SK-N-SH (cell line): ENCODE data around the gene SMNDC1. TPM values are rescaled to one million over a fixed set of nuclear protein-coding genes. Genes with fewer than 3 reads are reported as not detected.
A peak's percentile ranks its signal among the peaks of the same experiment; 100 is the strongest.

Source experiments
- CTCF ChIA-PET: fragments of 300-600, 350-600 bp; formaldehyde crosslinking; extraction: SDS; loops from one replicate; lab custom pipeline; 2021; lab: Yijun Ruan, JAX
- POLR2A ChIA-PET: fragments of 350-600 bp; sonication (Branson Sonifier 250); formaldehyde crosslinking; extraction: SDS; loops from one replicate; lab custom pipeline; 2020; ENCODE audit warnings: antibody characterized with exemption, inconsistent platforms; lab: Yijun Ruan, JAX
- DNase-seq: peaks from one replicate; pipeline ENCODE4 v3.0.0; 2012
- H2AFZ ChIP-seq: fragments of 200-600 bp; sonication (generic); 2 replicates; pipeline ENCODE4 v1.8.1; 2016; ENCODE audit warnings: antibody characterized with exemption, mild to moderate bottlenecking, low read depth
- H3F3A ChIP-seq: fragments of 200-600 bp; sonication (generic); replicated peaks from 2 replicates; pipeline ENCODE3; 2016; ENCODE audit warnings: antibody characterized with exemption, mild to moderate bottlenecking; ENCODE audit not compliant: insufficient read depth
- H3K27ac ChIP-seq, 2 experiments: fragments of 200-500 bp in 1 of 2; fragments of 200-600 bp in 1 of 2; sonication (Bioruptor generic) in 1 of 2; sonication (generic), shearing (Covaris generic) in 1 of 2; 2 replicates each; pipeline versions ENCODE4 v1.5.1 to v1.6.1; 2014 to 2016; ENCODE audit warnings: low read depth in 2 of 2, inconsistent platforms in 1 of 2, low read length in 1 of 2, mild to moderate bottlenecking in 1 of 2, mixed read lengths in 1 of 2
- H3K27me3 ChIP-seq: fragments of 200-600 bp; sonication (generic), shearing (Covaris generic); 2 replicates; pipeline ENCODE4 v1.6.1; 2016; ENCODE audit warnings: mixed run types; ENCODE audit not compliant: insufficient read depth
- H3K36me3 ChIP-seq, 2 experiments: fragments of 200-500 bp in 1 of 2; fragments of 200-600 bp in 1 of 2; sonication (Bioruptor generic) in 1 of 2; sonication (generic) in 1 of 2; replicated peaks in 1 of 2; 2 replicates each; pipeline versions ENCODE3 to v1.5.1; 2014 to 2016; ENCODE audit warnings: low read length in 1 of 2, mild to moderate bottlenecking in 1 of 2; ENCODE audit not compliant: insufficient read depth in 2 of 2, control insufficient read depth in 1 of 2
- H3K4me1 ChIP-seq, 2 experiments: fragments of 200-500 bp in 1 of 2; fragments of 200-600 bp in 1 of 2; sonication (Bioruptor generic) in 1 of 2; sonication (generic), shearing (Covaris generic) in 1 of 2; 2 replicates each; pipeline versions ENCODE4 v1.5.1 to v1.6.1; 2014 to 2016; ENCODE audit warnings: low read depth in 1 of 2, low read length in 1 of 2, mixed run types in 1 of 2; ENCODE audit not compliant: insufficient read depth in 2 of 2, control insufficient read depth in 1 of 2
- H3K4me2 ChIP-seq: fragments of 200-600 bp; sonication (generic), shearing (Covaris generic); 2 replicates; pipeline ENCODE4 v1.6.1; 2017; ENCODE audit warnings: mixed run types
- H3K4me3 ChIP-seq, 2 experiments: fragments of 200-500 bp in 1 of 2; fragments of 200-600 bp in 1 of 2; sonication (Bioruptor generic) in 1 of 2; sonication (generic), shearing (Covaris generic) in 1 of 2; 2 replicates each; pipeline versions ENCODE4 v1.5.1 to v1.8.1; 2014 to 2016; ENCODE audit warnings: low read depth in 2 of 2, inconsistent platforms in 1 of 2, low read length in 1 of 2, mild to moderate bottlenecking in 1 of 2, mixed read lengths in 1 of 2, moderate library complexity in 1 of 2
- H3K79me2 ChIP-seq: fragments of 200-600 bp; sonication (generic); 2 replicates; pipeline ENCODE4 v1.8.1; 2017; ENCODE audit warnings: mild to moderate bottlenecking; ENCODE audit not compliant: insufficient read depth
- H3K9ac ChIP-seq: fragments of 200-600 bp; sonication (generic); 2 replicates; pipeline ENCODE4 v1.6.1; 2017; ENCODE audit warnings: mixed run types
- H3K9me2 ChIP-seq: fragments of 200-600 bp; sonication (generic); 2 replicates; pipeline ENCODE4 v1.6.1; 2017; ENCODE audit warnings: mixed run types
- H3K9me3 ChIP-seq: fragments of 200-600 bp; sonication (generic); 2 replicates; pipeline ENCODE4 v1.6.1; 2017; ENCODE audit warnings: mixed run types, mild to moderate bottlenecking, moderate library complexity
- H4K20me1 ChIP-seq: fragments of 200-600 bp; sonication (generic); 2 replicates; pipeline ENCODE4 v1.6.1; 2017; ENCODE audit warnings: mild to moderate bottlenecking, mixed run types; ENCODE audit not compliant: insufficient read depth
- ELF1 ChIP-seq: IDR thresholded peaks from 2 replicates; pipeline ENCODE4 v1.4.0; 2012
- EP300 ChIP-seq, 2 experiments: IDR thresholded peaks; 2 replicates each; pipeline versions ENCODE4 v1.4.0 to v1.6.1; 2012; ENCODE audit warnings: borderline replicate concordance in 1 of 2, low read depth in 1 of 2, low read length in 1 of 2
- FOSL2 ChIP-seq: IDR thresholded peaks from 2 replicates; pipeline ENCODE4 v1.4.0; 2012; ENCODE audit warnings: low read depth, mild to moderate bottlenecking, moderate library complexity, borderline replicate concordance
- FOXM1 ChIP-seq: IDR thresholded peaks from 2 replicates; pipeline ENCODE4 v1.4.0; 2012; ENCODE audit warnings: low read depth, mild to moderate bottlenecking
- GABPA ChIP-seq: IDR thresholded peaks from 2 replicates; pipeline ENCODE4 v1.4.0; 2012; ENCODE audit warnings: low read depth, mild to moderate bottlenecking
- GATA2 ChIP-seq: sonication (generic); formaldehyde crosslinking; IDR thresholded peaks from 2 replicates; pipeline ENCODE4 v1.5.0; 2020; ENCODE audit warnings: mild to moderate bottlenecking, missing genetic modification reagents
- JUND ChIP-seq: IDR thresholded peaks from 2 replicates; pipeline ENCODE4 v1.4.0; 2012
- MEF2A ChIP-seq: IDR thresholded peaks from 2 replicates; pipeline ENCODE4 v1.4.0; 2012; ENCODE audit warnings: low read depth, borderline replicate concordance
- MXI1 ChIP-seq: IDR thresholded peaks from 2 replicates; pipeline ENCODE4 v1.6.1; 2012; ENCODE audit warnings: mild to moderate bottlenecking, low read depth, low read length, improper control_type of control experiment
- NFIC ChIP-seq: IDR thresholded peaks from 2 replicates; pipeline ENCODE4 v1.4.0; 2012; ENCODE audit warnings: borderline replicate concordance
- NRF1 ChIP-seq: IDR thresholded peaks from 2 replicates; pipeline ENCODE4 v1.6.1; 2012; ENCODE audit warnings: low read depth, mild to moderate bottlenecking, low read length
- RAD21 ChIP-seq: IDR thresholded peaks from 2 replicates; pipeline ENCODE4 v1.6.1; 2012; ENCODE audit warnings: mild to moderate bottlenecking, low read length
- RCOR1 ChIP-seq: fragments of 150-350 bp; IDR thresholded peaks from 2 replicates; pipeline ENCODE4 v1.6.1; 2017; ENCODE audit warnings: antibody characterized with exemption, low read length
- SMC3 ChIP-seq: IDR thresholded peaks from 2 replicates; pipeline ENCODE4 v1.6.1; 2012; ENCODE audit warnings: low read depth, low read length, improper control_type of control experiment
- TAF1 ChIP-seq: IDR thresholded peaks from 2 replicates; pipeline ENCODE4 v1.6.1; 2012; ENCODE audit warnings: low read depth, mild to moderate bottlenecking, low read length, moderate library complexity, borderline replicate concordance
- TCF12 ChIP-seq: IDR thresholded peaks from 2 replicates; pipeline ENCODE4 v1.4.0; 2012
- TEAD4 ChIP-seq: IDR thresholded peaks from 2 replicates; pipeline ENCODE4 v1.4.0; 2012; ENCODE audit warnings: mild to moderate bottlenecking, borderline replicate concordance; ENCODE audit not compliant: insufficient read depth
- YY1 ChIP-seq: IDR thresholded peaks from 2 replicates; pipeline ENCODE4 v1.4.0; 2012; ENCODE audit warnings: low read depth, mild to moderate bottlenecking
- WGBS: methylation state at CpG from one replicate; pipeline ENCODE4 v1.1.6; 2017; ENCODE audit warnings: low lambda C conversion rate; 5-methylcytosine and 5-hydroxymethylcytosine counted together
- polyA plus RNA-seq, 3 experiments: library from polyadenylated mRNA; depleted of rRNA; stranded (reverse); fragments of >200 nt; gene quantifications; 2 replicates each; pipeline ENCODE4 v1.2.3, GENCODE V29; 2012
- TF ChIP-seq, protein P1 (sequence below): IDR thresholded peaks from 2 replicates; pipeline ENCODE4 v1.4.0; 2012; ENCODE audit warnings: low read depth, borderline replicate concordance
- TF ChIP-seq, protein P2 (sequence below): fragments of 200-600 bp; sonication (generic); IDR thresholded peaks from 2 replicates; pipeline ENCODE4 v1.6.1; 2017; ENCODE audit warnings: antibody characterized with exemption, mild to moderate bottlenecking, moderate library complexity
- TF ChIP-seq, protein P3 (sequence below): IDR thresholded peaks from 2 replicates; pipeline ENCODE4 v1.4.0; 2012; ENCODE audit warnings: low read depth
- TF ChIP-seq, protein P4 (sequence below): fragments of 150-350 bp; IDR thresholded peaks from 2 replicates; pipeline ENCODE4 v1.6.1; 2016; ENCODE audit warnings: mild to moderate bottlenecking, low read depth, low read length
- TF ChIP-seq, protein P5 (sequence below): fragments of 150-350 bp; IDR thresholded peaks from 2 replicates; pipeline ENCODE4 v1.6.1; 2017; ENCODE audit warnings: antibody characterized with exemption, low read length, low read depth, borderline replicate concordance
- TF ChIP-seq, protein P6 (sequence below): IDR thresholded peaks from 2 replicates; pipeline ENCODE4; 2012

Gene SMNDC1
- polyA plus RNA-seq, 1 of the 3 experiments (the other 2 are of a cell fraction) = 13.3 TPM

DNA sequence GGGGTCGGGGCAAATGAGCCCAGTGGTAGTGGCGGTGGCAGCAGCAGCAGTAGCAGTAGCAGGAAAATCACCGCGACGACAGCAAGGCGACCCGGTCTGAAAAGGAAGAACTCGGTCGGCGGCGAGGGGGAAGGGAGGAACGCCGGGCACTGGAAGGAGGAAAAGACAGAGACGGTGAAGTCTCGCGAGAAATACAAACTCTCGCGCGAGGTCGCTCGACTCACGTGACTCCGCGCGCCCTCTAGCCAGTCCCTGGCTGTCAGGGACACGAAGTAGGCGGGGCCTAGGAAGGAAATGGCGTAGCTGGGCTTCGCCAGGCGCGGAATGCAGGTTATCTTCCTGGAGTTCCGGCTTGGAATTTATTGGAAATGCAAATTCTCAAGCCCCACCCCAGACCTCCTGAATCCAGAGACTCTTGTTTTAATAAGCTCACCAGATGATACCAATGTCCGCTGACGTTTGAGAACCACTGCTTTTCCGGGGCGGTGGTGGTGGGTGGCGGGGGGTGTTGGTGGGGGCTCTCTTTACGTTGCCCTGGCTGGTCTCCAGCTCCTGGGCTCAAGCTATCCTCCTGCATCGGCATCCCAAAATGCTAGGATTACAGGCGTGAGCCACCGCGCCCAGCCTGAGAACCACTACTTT lies at the start of gene SMNDC1 (continued):
- 0 out of 2 replicates have a peak, but pooled peaks have one; percentile 8 for TF ChIP-seq GATA2 (CRISPR knock-in tag)
- TF ChIP-seq, all 33 proteins: peak for 15

DNA sequence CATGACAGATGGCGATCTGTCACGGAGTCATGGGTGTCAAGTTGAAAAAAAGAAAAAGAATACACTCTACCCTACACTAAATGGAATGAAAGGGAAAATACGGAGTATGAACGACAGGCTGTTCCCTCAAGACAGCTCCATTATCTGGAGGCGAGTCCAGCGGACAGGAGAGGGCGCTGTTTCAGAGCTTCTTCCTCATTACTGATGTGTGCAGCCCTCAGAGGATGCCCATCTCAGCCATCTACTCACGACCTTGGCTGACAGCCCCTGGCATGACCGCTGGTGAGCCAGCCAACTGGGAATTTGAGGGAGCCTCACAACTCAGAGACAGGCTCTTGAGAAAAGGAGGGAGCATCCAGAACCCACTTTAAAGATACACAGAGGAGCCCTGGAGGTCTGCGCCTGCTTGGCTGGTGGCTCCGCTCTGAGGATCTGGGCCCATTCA lies 49.6 kb upstream of the SMNDC1 start:
- WGBS = 35% methylated on average over 10 of the region's 11 CpGs
- H3K9me3 ChIP-seq = no peaks in the 10 kb centered on the region; the same call in 1 of the 2 replicates
- TF ChIP-seq YY1 (no peak), TEAD4 (no peak), MXI1 (peak; percentile 33; the same call in 1 of the 2 replicates), FOSL2 (no peak), NRF1 (0 out of 2 replicates have a peak, but pooled peaks have one; percentile 13), FOXM1 (no peak), TCF12 (0 out of 2 replicates have a peak, but pooled peaks have one; percentile 25), GABPA (no peak), MEF2A (no peak), NFIC (peak; percentile 49; the same call in 1 of the 2 replicates), JUND (no peak), TAF1 (no peak), ELF1 (no peak), EP300 (IDR thresholded peaks at IDR 0.05; ENCODE audit: borderline replicate concordance in 1 of 2, low read depth in 1 of 2, low read length in 1 of 2) (no peak), SMC3 (peak; percentile 93), RCOR1 (0 out of 2 replicates have a peak, but pooled peaks have one; percentile 20), RAD21 (peak; percentile 83)
- TF ChIP-seq, protein P1, sequence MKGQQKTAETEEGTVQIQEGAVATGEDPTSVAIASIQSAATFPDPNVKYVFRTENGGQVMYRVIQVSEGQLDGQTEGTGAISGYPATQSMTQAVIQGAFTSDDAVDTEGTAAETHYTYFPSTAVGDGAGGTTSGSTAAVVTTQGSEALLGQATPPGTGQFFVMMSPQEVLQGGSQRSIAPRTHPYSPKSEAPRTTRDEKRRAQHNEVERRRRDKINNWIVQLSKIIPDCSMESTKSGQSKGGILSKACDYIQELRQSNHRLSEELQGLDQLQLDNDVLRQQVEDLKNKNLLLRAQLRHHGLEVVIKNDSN = no peak
- TF ChIP-seq, protein P2, sequence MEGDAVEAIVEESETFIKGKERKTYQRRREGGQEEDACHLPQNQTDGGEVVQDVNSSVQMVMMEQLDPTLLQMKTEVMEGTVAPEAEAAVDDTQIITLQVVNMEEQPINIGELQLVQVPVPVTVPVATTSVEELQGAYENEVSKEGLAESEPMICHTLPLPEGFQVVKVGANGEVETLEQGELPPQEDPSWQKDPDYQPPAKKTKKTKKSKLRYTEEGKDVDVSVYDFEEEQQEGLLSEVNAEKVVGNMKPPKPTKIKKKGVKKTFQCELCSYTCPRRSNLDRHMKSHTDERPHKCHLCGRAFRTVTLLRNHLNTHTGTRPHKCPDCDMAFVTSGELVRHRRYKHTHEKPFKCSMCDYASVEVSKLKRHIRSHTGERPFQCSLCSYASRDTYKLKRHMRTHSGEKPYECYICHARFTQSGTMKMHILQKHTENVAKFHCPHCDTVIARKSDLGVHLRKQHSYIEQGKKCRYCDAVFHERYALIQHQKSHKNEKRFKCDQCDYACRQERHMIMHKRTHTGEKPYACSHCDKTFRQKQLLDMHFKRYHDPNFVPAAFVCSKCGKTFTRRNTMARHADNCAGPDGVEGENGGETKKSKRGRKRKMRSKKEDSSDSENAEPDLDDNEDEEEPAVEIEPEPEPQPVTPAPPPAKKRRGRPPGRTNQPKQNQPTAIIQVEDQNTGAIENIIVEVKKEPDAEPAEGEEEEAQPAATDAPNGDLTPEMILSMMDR = peak; percentile 87
- TF ChIP-seq, protein P3, sequence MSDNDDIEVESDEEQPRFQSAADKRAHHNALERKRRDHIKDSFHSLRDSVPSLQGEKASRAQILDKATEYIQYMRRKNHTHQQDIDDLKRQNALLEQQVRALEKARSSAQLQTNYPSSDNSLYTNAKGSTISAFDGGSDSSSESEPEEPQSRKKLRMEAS = 0 out of 2 replicates have a peak, but pooled peaks have one; percentile 48
- TF ChIP-seq, protein P4, sequence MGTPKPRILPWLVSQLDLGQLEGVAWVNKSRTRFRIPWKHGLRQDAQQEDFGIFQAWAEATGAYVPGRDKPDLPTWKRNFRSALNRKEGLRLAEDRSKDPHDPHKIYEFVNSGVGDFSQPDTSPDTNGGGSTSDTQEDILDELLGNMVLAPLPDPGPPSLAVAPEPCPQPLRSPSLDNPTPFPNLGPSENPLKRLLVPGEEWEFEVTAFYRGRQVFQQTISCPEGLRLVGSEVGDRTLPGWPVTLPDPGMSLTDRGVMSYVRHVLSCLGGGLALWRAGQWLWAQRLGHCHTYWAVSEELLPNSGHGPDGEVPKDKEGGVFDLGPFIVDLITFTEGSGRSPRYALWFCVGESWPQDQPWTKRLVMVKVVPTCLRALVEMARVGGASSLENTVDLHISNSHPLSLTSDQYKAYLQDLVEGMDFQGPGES = no peak
- TF ChIP-seq, protein P5, sequence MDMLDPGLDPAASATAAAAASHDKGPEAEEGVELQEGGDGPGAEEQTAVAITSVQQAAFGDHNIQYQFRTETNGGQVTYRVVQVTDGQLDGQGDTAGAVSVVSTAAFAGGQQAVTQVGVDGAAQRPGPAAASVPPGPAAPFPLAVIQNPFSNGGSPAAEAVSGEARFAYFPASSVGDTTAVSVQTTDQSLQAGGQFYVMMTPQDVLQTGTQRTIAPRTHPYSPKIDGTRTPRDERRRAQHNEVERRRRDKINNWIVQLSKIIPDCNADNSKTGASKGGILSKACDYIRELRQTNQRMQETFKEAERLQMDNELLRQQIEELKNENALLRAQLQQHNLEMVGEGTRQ = no peak
- TF ChIP-seq, protein P6, sequence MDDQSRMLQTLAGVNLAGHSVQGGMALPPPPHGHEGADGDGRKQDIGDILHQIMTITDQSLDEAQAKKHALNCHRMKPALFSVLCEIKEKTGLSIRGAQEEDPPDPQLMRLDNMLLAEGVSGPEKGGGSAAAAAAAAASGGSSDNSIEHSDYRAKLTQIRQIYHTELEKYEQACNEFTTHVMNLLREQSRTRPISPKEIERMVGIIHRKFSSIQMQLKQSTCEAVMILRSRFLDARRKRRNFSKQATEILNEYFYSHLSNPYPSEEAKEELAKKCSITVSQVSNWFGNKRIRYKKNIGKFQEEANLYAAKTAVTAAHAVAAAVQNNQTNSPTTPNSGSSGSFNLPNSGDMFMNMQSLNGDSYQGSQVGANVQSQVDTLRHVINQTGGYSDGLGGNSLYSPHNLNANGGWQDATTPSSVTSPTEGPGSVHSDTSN = peak; percentile 51
- no peaks in the 10 kb centered on the region for H3K27me3 ChIP-seq
- H2AFZ ChIP-seq = no peak overlapping the region; the same call in 1 of the 2 replicates
- DNase-seq = peak; percentile 74
- peak overlapping the region in 1 of 2 experiments; percentile 9; a peak in 1 of 4 replicates for H3K4me3 ChIP-seq
- ChIA-PET CTCF (interaction anchor here (0.5 to 5.8 kb wide), 40 partner anchors 9 to 464 kb away, joined by 3 to 112 read pairs (median 4); partner anchors contain the start of gene DUSP5), POLR2A (interaction anchor here (0.5 kb wide), 1 partner anchor 66 kb away, joined by 4 read pairs; no protein-coding TSS in a partner anchor)
- no peaks in the 10 kb centered on the region for H3K9me2 ChIP-seq
- no peaks in the 10 kb centered on the region for H3K36me3 ChIP-seq
- H3K79me2 ChIP-seq = no peaks in the 10 kb centered on the region
- H4K20me1 ChIP-seq = no peaks in the 10 kb centered on the region
- H3K4me2 ChIP-seq = peak overlapping the region; percentile 65
- peaks cover 9 to 17% of the 10 kb centered on the region in 2 experiments; a peak in 3 of 4 replicates for H3K4me1 ChIP-seq
- H3K9ac ChIP-seq = peak overlapping the region; percentile 44; the same call in 1 of the 2 replicates
- H3F3A ChIP-seq = peaks cover 4% of the 10 kb centered on the region
- peak overlapping the region in 1 of 2 experiments; percentile 74; a peak in 2 of 4 replicates for H3K27ac ChIP-seq
